HG03280 (cell line): Measurements from ENCODE around the gene TIMP4.
A peak's percentile ranks its signal among the peaks of the same experiment; 100 is the strongest.

Experiments
- ATAC-seq: cut with Tn5 transposase; IDR thresholded peaks from one replicate; pipeline ENCODE4 v1.9.1; 2021; ENCODE audit warnings: mild to moderate bottlenecking, moderate library complexity; ENCODE audit not compliant: unreplicated experiment

TIMP4 gene

DNA sequence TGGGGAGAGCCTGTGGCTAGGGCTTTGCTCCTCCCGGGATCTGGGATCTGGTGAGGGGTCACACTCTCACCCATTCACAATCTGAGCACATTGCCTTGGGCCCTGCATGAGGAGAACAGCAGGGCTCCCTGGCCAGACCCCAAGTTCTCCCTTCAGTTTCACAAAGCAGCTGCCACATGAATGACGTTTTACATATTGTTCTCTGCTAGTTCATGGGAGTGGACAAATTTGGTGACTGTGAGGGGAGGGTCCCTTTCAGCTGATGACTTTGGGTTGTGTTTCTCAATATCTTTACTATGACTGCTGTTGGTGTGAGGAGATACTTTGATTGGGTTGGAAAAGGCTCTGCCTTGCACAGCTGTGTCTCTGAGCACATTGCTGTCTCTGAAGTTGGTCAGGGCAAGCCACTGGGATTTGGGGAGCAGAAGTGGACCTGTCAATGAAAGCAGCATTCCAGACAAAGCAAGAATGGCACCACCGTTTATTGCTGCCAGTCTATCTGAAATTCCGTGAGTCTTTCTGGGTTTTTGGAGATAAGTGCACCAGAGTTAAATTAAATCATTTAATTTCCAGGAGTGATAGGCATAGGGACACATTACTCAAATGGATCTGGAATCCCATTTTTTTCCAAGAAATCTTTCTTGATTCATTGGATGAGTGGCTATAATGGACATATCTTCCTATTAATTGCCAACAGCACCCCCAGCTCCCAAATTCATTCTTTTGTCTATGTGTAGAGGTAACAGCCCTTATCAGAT is 10.3 kb downstream of the TIMP4 start:
- ATAC-seq = no peak

DNA sequence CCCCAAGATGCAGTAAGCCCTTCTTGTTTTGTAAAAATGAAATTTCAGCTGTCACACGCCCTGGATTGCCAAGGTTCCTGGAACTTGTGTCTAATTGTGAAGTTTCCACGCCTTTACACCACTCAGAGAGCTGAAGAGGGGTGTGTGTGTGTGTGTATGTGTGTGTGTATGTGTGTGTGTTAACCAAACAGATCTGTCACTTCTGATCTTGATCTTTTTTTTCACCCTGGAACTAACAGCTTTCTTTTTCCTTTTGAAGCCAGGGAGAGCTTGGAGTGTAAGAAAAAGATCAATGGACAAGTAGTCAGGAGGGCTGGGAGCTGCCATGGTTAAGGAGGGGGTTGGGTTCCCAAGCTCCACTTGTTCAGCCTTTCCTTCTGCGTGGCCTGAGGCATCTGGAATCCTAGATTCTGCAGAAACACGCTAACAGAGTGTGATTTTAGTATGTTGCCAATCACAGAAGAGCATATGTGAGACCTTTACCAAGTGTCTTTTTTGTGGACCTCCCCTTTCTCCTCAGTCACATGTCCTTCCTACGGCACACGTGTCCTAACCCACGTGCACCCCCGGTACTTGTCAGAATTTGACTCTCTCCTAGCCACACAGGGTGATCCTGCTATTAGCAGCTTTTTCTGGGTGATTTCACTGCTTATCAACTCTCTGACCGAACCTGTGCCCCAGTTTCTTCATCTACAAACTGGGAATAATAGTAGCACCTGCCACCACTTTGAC is 11.5 kb downstream of the TIMP4 start:
- ATAC-seq = no peak

DNA sequence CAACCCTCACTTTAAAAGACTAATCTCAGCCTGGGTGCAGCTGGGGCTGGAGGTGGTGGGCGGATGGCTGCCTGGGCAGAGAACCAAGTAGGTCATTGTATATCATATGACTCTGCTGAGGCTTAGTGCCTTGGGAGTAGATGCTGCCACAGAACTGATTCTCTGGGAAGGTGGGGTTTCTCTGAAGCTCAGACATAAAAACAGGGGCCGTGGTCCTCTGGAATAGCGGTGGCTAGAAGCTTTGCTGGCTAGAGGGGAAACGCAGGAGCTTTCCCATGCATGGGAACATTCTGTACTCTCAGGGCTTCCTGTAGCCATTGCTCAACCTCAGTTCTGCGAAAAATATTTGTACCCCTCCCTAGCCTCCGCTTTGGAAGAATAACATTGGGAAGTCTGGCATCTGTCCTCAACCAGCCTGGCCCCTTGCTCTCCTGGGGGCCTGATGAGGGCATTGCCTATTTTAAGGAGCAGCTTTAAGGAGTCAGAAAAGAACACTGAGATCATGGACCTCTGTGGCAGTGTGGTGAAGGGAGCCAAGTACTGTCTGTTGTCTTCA is 14.7 kb downstream of the TIMP4 start:
- ATAC-seq = no peak

- ATAC-seq = no peak
Observed at GRCh38 chr3:12142476-12142875, 16.2 kb downstream of the TIMP4 start.

DNA sequence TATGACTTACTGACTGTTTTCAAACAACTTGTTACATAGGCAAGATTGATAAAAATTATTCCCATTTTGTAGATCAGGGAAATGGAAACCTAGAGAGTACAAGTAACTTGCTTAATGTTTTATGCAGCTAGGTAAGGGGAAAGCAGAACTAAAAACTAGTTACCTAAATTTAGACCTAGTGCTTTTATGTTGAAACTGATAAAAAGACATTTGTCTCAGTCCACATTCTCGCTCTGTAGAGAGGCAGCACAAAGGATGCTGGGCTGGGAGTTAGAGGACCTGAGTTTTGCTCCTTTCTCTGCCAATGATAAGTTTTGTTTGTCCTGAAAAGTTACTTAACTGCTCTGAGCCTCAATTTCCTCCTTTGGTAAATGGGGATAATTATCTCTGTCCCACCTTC is 17.4 kb downstream of the TIMP4 start:
- peak; percentile 48 for ATAC-seq

DNA sequence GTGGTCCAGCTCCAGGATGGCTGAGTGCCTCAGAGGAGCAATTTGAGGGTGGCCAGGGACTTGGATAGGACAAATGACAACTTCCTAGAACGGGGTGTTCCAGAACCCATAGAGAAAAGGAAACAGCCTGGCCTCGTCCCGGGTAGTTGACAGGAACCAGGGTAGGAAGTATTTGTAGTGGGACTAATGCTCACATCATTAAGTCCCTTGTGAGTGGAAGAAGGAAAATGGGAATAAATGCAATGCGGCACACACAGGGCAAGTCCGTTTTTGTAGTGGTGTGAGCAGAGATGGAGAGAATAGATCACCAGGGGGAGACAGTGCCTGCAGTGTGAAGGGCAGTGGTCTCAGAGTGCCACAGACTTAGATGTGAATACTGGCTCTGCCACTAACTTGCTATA is 19.6 kb downstream of the TIMP4 start:
- no peak for ATAC-seq

GRCh38 chr3:12138044-12138443 is 20.7 kb downstream of the TIMP4 start:
- no peak for ATAC-seq

- no peak for ATAC-seq
Observed at GRCh38 chr3:12136371-12136770, 22.3 kb downstream of the TIMP4 start.

- ATAC-seq = peak; percentile 81
Observed at GRCh38 chr3:12135029-12135657, 23.6 kb downstream of the TIMP4 start.

GRCh38 chr3:12132881-12133280 is 25.8 kb downstream of the TIMP4 start:
- ATAC-seq = no peak

GRCh38 chr3:12131351-12132090 is 27.2 kb downstream of the TIMP4 start:
- ATAC-seq = no peak

DNA sequence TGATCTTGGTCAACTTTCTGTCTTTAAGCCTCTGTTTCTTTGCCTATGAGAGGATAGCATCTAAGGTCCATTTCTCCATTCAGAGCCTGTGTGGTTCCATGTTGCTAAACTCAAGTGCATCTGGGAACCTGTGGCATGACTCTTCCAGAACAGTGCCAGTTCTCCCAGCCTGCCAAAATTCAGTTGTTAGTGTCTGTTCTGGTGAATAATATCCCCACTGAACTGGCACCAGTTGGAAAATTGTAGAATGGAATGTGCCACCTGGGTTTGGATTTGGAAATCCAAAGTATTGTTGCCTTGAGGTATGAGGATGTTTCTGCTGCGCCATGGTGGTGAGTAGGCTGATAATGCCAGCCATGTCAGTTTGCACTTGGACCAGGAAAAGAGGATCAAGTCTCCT is 31.3 kb downstream of the TIMP4 start:
- no peak for ATAC-seq

DNA sequence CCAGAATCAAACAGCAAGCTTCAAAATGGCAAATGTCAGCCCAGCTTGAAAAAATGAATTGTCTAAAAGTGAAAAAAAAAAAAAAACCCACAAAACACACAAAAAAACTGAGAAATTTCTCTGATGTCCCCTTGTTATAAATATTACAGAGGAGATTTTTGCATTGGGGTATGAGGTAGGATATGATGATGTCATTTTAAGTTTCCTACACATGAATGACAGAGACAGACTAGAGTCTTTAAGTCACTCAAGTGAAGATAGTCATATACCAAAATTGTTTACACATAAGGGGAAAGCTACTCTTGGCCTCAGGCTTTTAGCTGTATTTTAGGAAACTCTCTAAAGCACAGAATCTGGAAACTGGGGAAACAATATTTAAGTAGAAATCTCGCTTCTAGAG is 32.9 kb downstream of the TIMP4 start:
- no peak for ATAC-seq

DNA sequence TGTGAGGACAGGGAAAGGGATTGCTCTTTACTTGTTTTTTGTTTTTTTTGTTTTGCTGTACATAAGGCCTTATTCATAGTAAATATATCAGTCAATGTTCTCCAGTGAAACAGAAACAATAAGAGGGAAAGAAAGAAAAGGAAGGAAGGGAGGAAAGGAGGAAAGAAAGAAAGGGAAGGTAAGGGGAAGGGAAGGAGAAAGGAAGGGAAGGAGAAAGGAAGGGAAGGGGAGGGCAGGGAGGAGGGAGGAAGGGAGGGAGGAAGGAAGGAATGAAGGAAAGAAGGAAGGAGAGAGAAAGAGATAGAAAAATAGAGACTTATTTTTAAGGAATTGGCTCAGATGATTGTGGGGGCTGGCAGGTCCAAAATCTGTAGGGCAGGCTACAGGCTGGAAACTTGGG is 37.2 kb downstream of the TIMP4 start:
- ATAC-seq = no peak

GRCh38 chr3:12120374-12121140 is 38.2 kb downstream of the TIMP4 start:
- ATAC-seq = no peak

- ATAC-seq = no peak
Observed at GRCh38 chr3:12117473-12117872, 41.2 kb downstream of the TIMP4 start.

DNA sequence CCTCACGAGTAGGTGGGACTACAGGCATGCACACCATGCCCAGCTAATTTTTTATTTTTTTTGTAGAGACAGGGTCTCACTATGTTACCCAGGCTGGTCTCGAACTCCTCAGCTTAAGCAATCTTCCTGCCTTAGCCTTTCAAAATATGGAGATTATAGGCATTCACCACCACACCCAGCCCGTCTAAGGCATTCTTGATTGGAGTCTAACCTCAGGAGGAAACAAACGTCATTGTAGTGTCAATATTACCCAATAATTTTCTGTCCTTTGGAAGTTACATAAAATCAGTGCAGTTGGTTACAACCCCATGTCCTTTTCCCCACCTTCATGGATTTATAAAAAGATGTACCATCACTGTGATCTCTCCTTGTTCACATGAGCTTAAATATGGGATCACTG is 41.8 kb downstream of the TIMP4 start:
- ATAC-seq = no peak

GRCh38 chr3:12115849-12116248 is 42.9 kb downstream of the TIMP4 start:
- no peak for ATAC-seq

- no peak for ATAC-seq
Observed at GRCh38 chr3:12115104-12115503, 43.6 kb downstream of the TIMP4 start.

DNA sequence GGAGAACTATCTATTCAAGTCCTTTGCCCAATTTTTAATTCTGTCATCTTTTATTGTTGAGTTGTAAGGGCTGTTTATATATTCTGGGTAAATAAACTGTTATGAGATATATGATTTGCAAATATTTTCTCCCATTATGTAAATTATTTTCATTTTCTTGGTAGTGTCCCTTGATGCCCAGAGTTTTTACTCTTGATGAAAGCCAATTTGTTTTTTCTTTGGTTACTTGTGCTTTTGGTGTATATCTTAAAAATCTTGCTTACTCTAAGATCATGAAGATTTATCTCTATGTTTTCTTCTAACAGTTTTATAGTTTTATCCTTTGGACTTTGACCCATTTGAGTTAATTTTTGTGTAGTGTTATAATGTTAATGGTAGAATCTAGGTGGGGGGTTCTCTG is 44.5 kb downstream of the TIMP4 start:
- no peak for ATAC-seq
